GM23248 (cell line): Measurements from ENCODE around the gene COL15A1. TPM values are rescaled to one million over a fixed set of nuclear protein-coding genes. Genes with fewer than 3 reads are reported as not detected.

Experiments
- DNase-seq: peaks from one replicate; pipeline ENCODE4 v3.0.0-alpha.2; 2015
- H2AFZ ChIP-seq: fragments of 200-600 bp; sonication (generic); 2 replicates; pipeline ENCODE4 v1.6.1; 2016; ENCODE audit warnings: antibody characterized with exemption
- H3F3A ChIP-seq: fragments of 200-600 bp; sonication (generic); 2 replicates; pipeline ENCODE4 v1.6.1; 2016; ENCODE audit warnings: mild to moderate bottlenecking, antibody characterized with exemption, mixed run types; ENCODE audit not compliant: insufficient read depth
- H3K27ac ChIP-seq: fragments of 200-600 bp; sonication (generic); 2 replicates; pipeline ENCODE4 v1.5.1; 2016; ENCODE audit warnings: mild to moderate bottlenecking
- H3K27me3 ChIP-seq: fragments of 200-600 bp; sonication (generic); replicated peaks from 2 replicates; pipeline ENCODE4 v1.6.1; 2016; ENCODE audit warnings: mild to moderate bottlenecking; ENCODE audit not compliant: insufficient read depth
- H3K36me3 ChIP-seq: fragments of 200-600 bp; sonication (generic); 2 replicates; pipeline ENCODE4 v1.6.1; 2016; ENCODE audit warnings: low read depth, mild to moderate bottlenecking
- H3K4me1 ChIP-seq: fragments of 200-600 bp; sonication (generic); 2 replicates; pipeline ENCODE4 v1.6.1; 2016; ENCODE audit warnings: mild to moderate bottlenecking; ENCODE audit not compliant: insufficient read depth
- H3K4me2 ChIP-seq: fragments of 200-600 bp; sonication (generic); one replicate; pipeline ENCODE4 v1.6.1; 2016; ENCODE audit warnings: mild to moderate bottlenecking; ENCODE audit not compliant: unreplicated experiment
- H3K4me3 ChIP-seq: fragments of 200-600 bp; sonication (generic); 2 replicates; pipeline ENCODE4 v1.5.1; 2016; ENCODE audit warnings: mild to moderate bottlenecking
- H3K79me2 ChIP-seq: fragments of 200-600 bp; sonication (generic); 2 replicates; pipeline ENCODE4 v1.6.1; 2016; ENCODE audit warnings: mild to moderate bottlenecking; ENCODE audit not compliant: insufficient read depth
- H3K9ac ChIP-seq: fragments of 200-600 bp; sonication (generic); 2 replicates; pipeline ENCODE4 v1.6.1; 2016; ENCODE audit warnings: mild to moderate bottlenecking
- H3K9me2 ChIP-seq: fragments of 200-600 bp; sonication (generic); 2 replicates; pipeline ENCODE4 v1.6.1; 2016; ENCODE audit warnings: mixed run types, mild to moderate bottlenecking, moderate library complexity; ENCODE audit not compliant: insufficient read depth
- H3K9me3 ChIP-seq: fragments of 200-600 bp; sonication (generic); one replicate; pipeline ENCODE4 v1.6.1; 2017; ENCODE audit warnings: low read depth
- H4K20me1 ChIP-seq: fragments of 200-600 bp; sonication (generic); 2 replicates; pipeline ENCODE4 v1.6.0; 2016; ENCODE audit not compliant: insufficient read depth
- EZH2 ChIP-seq: fragments of 200-600 bp; sonication (generic); IDR thresholded peaks from 2 replicates; pipeline ENCODE4 v1.6.1; 2018; ENCODE audit warnings: antibody characterized with exemption, mild to moderate bottlenecking; ENCODE audit not compliant: insufficient read depth, poor library complexity, severe bottlenecking
- EZH2phosphoT487 ChIP-seq: fragments of 200-600 bp; sonication (generic); IDR thresholded peaks from 2 replicates; pipeline ENCODE4 v1.6.1; 2018; ENCODE audit warnings: antibody characterized with exemption, moderate library complexity, mild to moderate bottlenecking, low read depth; ENCODE audit not compliant: insufficient read depth
- whole genome bisulfite sequencing, 2 experiments: methylation state at CpG; one replicate each; pipeline ENCODE4 v1.1.6; 2015 to 2017; ENCODE audit warnings: low lambda C conversion rate in 2 of 2, low coverage in 1 of 2; ENCODE audit errors: missing lambda C conversion rate in 2 of 2; 5-methylcytosine and 5-hydroxymethylcytosine counted together
- in situ Hi-C: fragments of 300-500 bp; cut with MboI; formaldehyde crosslinking; loops from 2 replicates; pipeline ENCODE4 v1.15.0; 2020
- polyA plus RNA-seq: library from polyadenylated mRNA; unstranded; fragments of >200 nt; fragmentation: Nextera tagmentation; extraction: Ambion mirVana; gene quantifications from 2 replicates; pipeline ENCODE4 v1.2.1, GENCODE V29; 2016
- total RNA-seq: library from RNA; depleted of rRNA; stranded (reverse); fragments of >200 nt; shearing (Covaris generic); gene quantifications from 2 replicates; pipeline ENCODE4 v1.2.3, GENCODE V29; 2014

Gene COL15A1
- total and polyA plus RNA-seq, 2 experiments from 2014 or later: 9.7 to 16.8 TPM

DNA sequence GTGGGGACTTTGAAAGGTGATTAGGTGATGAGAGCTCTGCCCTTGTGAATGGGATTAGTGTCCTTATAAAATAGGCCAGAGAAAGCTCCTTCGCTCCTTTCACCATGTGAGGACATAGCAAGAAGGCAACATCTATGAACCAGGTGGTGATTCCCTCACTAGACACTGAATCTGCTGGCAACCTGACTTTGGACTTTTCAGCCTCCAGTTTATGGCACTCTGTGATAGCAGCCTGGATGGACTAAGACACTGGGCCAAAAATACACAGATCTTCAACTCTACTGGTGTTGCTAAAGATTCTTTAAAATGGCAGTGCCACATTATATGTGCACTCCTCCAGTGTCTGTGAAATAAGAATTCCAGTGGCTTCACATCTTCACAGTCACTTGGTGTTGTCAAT is 41.2 kb upstream of the COL15A1 start:
- Histone ChIP-seq H2AFZ (no peak overlapping the region), H3K9me3 (no peaks in the 10 kb centered on the region), H3K79me2 (no peaks in the 10 kb centered on the region), H3K36me3 (no peaks in the 10 kb centered on the region), H3K4me3 (no peak overlapping the region), H4K20me1 (no peaks in the 10 kb centered on the region), H3K9ac (no peak overlapping the region), H3F3A (no peaks in the 10 kb centered on the region), H3K9me2 (no peaks in the 10 kb centered on the region), H3K27ac (no peak overlapping the region), H3K4me2 (no peak overlapping the region), H3K27me3 (no peaks in the 10 kb centered on the region), H3K4me1 (peaks cover 20% of the 10 kb centered on the region)
- no peak for DNase-seq
- 100% methylated on average over 1 of the region's 1 CpG for WGBS, 2 experiments
- in situ Hi-C loops: no loop called here
- TF ChIP-seq EZH2phosphoT487 (no peak), EZH2 (no peak)

DNA sequence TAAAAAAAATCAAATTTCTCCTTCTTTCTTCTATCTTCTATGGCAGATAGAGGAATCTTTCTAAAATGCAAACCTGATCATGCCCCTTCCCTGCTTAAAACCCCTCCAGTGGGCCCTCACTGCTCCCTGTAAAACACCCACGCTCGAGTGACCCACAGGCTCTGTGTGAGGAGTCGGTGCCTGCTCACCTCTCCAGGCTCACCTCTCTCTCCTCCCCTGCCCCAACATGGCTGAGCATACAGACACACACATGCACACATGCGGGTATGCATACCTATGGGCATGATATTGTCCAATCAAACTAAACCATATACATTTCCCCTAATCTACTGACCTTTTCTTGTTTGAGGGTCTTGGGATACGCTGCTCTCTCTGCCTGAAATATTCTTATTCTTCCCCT is 40.8 kb upstream of the COL15A1 start:
- H3K79me2 ChIP-seq: no peaks in the 10 kb centered on the region
- in situ Hi-C loops: no loop called here
- H3K27ac ChIP-seq: no peak overlapping the region
- H3K4me3 ChIP-seq: no peak overlapping the region
- H3K9ac ChIP-seq: no peak overlapping the region
- WGBS, 2 experiments: 81 to 89% methylated on average over 5 of the region's 5 CpGs
- H3K4me1 ChIP-seq: peaks cover 23% of the 10 kb centered on the region
- no peaks in the 10 kb centered on the region for H3K36me3 ChIP-seq
- TF ChIP-seq EZH2phosphoT487 (no peak), EZH2 (no peak)
- peaks cover 2% of the 10 kb centered on the region; the same call in 1 of the 2 replicates for H3F3A ChIP-seq
- H3K4me2 ChIP-seq: no peak overlapping the region
- no peaks in the 10 kb centered on the region for H3K27me3 ChIP-seq
- H4K20me1 ChIP-seq: no peaks in the 10 kb centered on the region
- DNase-seq: no peak
- H2AFZ ChIP-seq: no peak overlapping the region
- H3K9me3 ChIP-seq: no peaks in the 10 kb centered on the region
- H3K9me2 ChIP-seq: no peaks in the 10 kb centered on the region

DNA sequence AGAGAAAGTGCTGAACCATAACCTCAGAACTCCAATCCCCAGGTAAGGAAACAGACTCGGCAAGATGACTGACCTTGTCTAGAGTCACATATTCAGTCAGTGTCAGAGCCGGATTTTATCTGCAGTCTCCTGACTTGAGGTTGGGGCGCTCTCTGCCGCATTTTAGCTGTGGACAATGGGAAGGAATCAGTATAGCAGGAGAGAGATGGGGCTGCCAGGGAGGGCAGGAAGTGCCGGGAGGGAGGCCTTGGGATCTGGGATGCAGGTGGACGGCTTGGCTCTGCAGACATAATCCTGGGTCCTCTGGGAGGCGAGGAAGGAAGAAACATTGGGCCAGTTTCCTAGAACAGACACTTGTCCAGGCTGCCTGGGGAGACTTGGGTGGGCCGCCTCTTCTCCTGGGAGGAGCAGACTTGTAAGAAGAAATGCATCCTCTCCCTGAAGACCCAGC is 39.7 kb upstream of the COL15A1 start:
- Histone ChIP-seq H2AFZ (no peak overlapping the region), H3K79me2 (no peaks in the 10 kb centered on the region), H3F3A (peaks cover 12% of the 10 kb centered on the region), H3K27me3 (no peaks in the 10 kb centered on the region), H3K9me3 (no peaks in the 10 kb centered on the region), H3K4me3 (no peak overlapping the region), H3K4me1 (peaks cover 33% of the 10 kb centered on the region), H3K27ac (no peak overlapping the region), H3K9me2 (no peaks in the 10 kb centered on the region), H3K4me2 (no peak overlapping the region), H3K36me3 (no peaks in the 10 kb centered on the region), H4K20me1 (no peaks in the 10 kb centered on the region), H3K9ac (no peak overlapping the region)
- WGBS, 2 experiments: 92 to 93% methylated on average over 8 of the region's 8 CpGs
- no peak for TF ChIP-seq EZH2phosphoT487
- no peak for TF ChIP-seq EZH2
- in situ Hi-C loops: no loop called here
- DNase-seq: no peak

DNA sequence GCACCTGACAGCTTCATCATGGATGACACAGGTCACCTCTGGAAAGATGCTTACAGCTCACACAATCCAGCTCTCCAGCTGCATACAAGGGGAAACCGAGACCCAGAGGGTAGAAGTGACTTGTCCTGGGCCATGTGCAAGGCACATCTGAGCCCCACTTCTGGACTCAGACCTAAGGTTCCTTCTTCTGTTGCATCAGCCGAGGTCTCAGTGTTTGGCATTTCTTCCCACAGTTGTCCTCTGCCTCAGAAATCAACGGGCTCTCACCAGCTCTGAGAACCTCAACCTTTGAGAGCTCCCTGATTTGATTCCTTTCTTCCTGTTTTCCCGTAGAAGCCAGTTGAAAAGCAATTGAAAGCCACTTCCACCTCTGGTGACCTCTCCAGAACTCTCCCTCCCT is 38.7 kb upstream of the COL15A1 start:
- H2AFZ ChIP-seq: no peak overlapping the region
- H3K4me3 ChIP-seq: no peak overlapping the region
- H3K27ac ChIP-seq: no peak overlapping the region
- H3F3A ChIP-seq: peaks cover 18% of the 10 kb centered on the region
- no peaks in the 10 kb centered on the region for H3K27me3 ChIP-seq
- H3K4me1 ChIP-seq: peaks cover 32% of the 10 kb centered on the region
- no peaks in the 10 kb centered on the region for H3K79me2 ChIP-seq
- H3K4me2 ChIP-seq: no peak overlapping the region
- no peak overlapping the region for H3K9ac ChIP-seq
- 81 to 85% methylated on average over 4 of the region's 4 CpGs for WGBS, 2 experiments
- in situ Hi-C loops: no loop called here
- TF ChIP-seq EZH2 (no peak), EZH2phosphoT487 (no peak)
- H3K9me2 ChIP-seq: no peaks in the 10 kb centered on the region
- no peaks in the 10 kb centered on the region for H4K20me1 ChIP-seq
- H3K36me3 ChIP-seq: no peaks in the 10 kb centered on the region
- no peaks in the 10 kb centered on the region for H3K9me3 ChIP-seq
- DNase-seq: no peak
